ENCODE measurements around the gene CHI3L1. TPM values are rescaled to one million over a fixed set of nuclear protein-coding genes. Genes with fewer than 3 reads are reported as not detected.

Gene CHI3L1
- total RNA-seq, 4 donors from 2014 or later = 2.9 to 23.2 TPM; not detected in 2

- Histone ChIP-seq H3K27me3 (no peaks in the 10 kb centered on the region), H3K9me3 (no peaks in the 10 kb centered on the region), H3K36me3 (no peaks in the 10 kb centered on the region), H3K4me1 (no peaks in the 10 kb centered on the region), H3K27ac (no peak overlapping the region), H3K4me3 (no peak overlapping the region)
- intact Hi-C loops (cut with DNase I; ENCODE audit: low total_unique reads) (no loop called here), in situ Hi-C loops (cut with MboI; ENCODE audit: low pct_ligation_motif_present in 1 of 4, low pct_unique_long_range_greater_than_20kb in 1 of 4, low sequenced_read_pairs in 3 of 4) (no loop called here)
- no peak for DNase-seq
- WGBS, 2 donors (ENCODE audit: low coverage in 1 of 2) = 60% methylated on average over 5 of the region's 5 CpGs; no CpG with 5 or more reads in 1 of the 2 donors
- TF ChIP-seq EP300 (IDR thresholded peaks at IDR 0.05; ENCODE audit: low read depth) = no peak
- no peak for TF ChIP-seq POLR2AphosphoS5 (IDR thresholded peaks at IDR 0.05)
- no peak for TF ChIP-seq POLR2A (IDR thresholded peaks at IDR 0.05)
- TF ChIP-seq CTCF (IDR thresholded peaks at IDR 0.05) = no peak
These were observed 43.7 kb downstream of the CHI3L1 start for GRCh38 chr1:203142684-203143408.

DNA sequence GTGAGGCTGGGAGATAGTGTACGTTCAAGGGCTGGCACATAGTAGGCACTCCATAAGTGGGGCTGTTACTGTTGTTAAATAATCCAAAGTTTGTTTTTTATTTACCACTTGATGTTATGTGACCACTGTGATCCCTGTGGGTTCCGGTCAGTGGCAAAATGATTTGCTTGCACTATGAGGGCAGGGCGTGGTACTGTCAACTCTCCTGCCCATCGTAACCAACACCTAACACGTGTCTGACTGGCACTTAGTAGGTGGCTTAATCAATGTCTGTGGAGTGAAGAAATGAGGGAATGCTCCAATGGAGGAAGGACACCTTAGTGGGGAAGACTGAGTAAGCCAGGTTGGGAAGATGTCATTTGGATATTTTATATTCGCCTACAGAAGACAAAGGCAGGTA, 44.4 kb downstream of the CHI3L1 start:
- Histone ChIP-seq H3K27me3 (no peaks in the 10 kb centered on the region), H3K4me3 (no peak overlapping the region), H3K4me1 (no peaks in the 10 kb centered on the region), H3K9me3 (no peaks in the 10 kb centered on the region), H3K36me3 (no peaks in the 10 kb centered on the region), H3K27ac (no peak overlapping the region)
- in situ Hi-C loops (cut with MboI; ENCODE audit: low pct_ligation_motif_present in 1 of 4, low pct_unique_long_range_greater_than_20kb in 1 of 4, low sequenced_read_pairs in 3 of 4) (no loop called here), intact Hi-C loops (cut with DNase I; ENCODE audit: low total_unique reads) (no loop called here)
- TF ChIP-seq POLR2A (IDR thresholded peaks at IDR 0.05) (no peak), POLR2AphosphoS5 (IDR thresholded peaks at IDR 0.05) (no peak), EP300 (IDR thresholded peaks at IDR 0.05; ENCODE audit: low read depth) (no peak), CTCF (IDR thresholded peaks at IDR 0.05) (no peak)
- DNase-seq = no peak
- WGBS, 2 donors (ENCODE audit: low coverage in 1 of 2) = 79 to 94% methylated on average over 2 to 6 of the region's 6 CpGs

DNA sequence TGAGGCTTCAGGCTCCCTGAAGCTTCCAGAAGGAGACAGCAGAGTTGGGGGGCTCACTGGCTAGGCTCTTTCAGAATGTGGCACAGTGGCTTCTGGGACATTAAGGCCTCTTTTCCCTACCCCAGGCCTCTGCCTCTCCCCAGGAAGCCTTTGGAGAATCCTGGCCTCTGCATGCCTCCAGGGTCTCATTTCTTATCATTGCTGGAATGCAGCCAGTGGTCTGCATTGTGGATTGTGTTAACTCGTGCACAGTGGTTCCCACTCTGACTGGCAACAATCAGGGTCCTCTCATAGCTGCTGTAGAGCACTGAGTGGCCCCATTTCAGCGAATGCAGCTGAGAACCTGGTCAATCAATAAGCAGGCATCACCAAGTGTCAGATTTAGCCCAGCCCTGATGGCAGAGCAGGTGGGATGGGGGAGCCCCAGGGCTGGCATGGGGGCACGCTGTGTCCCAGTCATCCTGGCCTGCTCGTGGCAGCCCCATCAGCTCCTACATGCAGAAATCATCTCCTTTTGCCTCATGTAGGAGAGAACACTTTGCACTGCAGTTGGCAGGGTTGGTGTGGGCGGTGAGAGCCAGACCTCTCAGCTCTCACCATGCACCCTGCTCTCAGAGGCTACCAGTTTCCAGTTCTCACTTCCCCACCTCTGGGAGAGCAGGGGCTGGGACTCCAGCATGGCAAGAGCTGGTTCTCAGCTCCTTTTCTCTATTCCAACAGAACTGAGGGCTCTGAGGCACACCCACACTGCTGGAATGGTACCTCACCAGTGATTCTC, 45.6 kb downstream of the CHI3L1 start:
- intact Hi-C loops (cut with DNase I; ENCODE audit: low total_unique reads) (no loop called here), in situ Hi-C loops (cut with MboI; ENCODE audit: low pct_ligation_motif_present in 1 of 4, low pct_unique_long_range_greater_than_20kb in 1 of 4, low sequenced_read_pairs in 3 of 4) (no loop called here)
- no peak for DNase-seq
- Histone ChIP-seq H3K27me3 (no peaks in the 10 kb centered on the region), H3K27ac (no peak overlapping the region), H3K9me3 (no peaks in the 10 kb centered on the region), H3K36me3 (no peaks in the 10 kb centered on the region), H3K4me3 (no peak overlapping the region), H3K4me1 (peaks cover 0 to 4% (median 1%) of the 10 kb centered on the region in 4 donors)
- no peak for TF ChIP-seq POLR2AphosphoS5 (IDR thresholded peaks at IDR 0.05)
- TF ChIP-seq POLR2A (IDR thresholded peaks at IDR 0.05) = no peak
- TF ChIP-seq EP300 (IDR thresholded peaks at IDR 0.05; ENCODE audit: low read depth) = no peak
- no peak for TF ChIP-seq CTCF (IDR thresholded peaks at IDR 0.05)
- 57 to 60% methylated on average over 1 to 5 of the region's 5 CpGs for WGBS, 2 donors (ENCODE audit: low coverage in 1 of 2)

DNA sequence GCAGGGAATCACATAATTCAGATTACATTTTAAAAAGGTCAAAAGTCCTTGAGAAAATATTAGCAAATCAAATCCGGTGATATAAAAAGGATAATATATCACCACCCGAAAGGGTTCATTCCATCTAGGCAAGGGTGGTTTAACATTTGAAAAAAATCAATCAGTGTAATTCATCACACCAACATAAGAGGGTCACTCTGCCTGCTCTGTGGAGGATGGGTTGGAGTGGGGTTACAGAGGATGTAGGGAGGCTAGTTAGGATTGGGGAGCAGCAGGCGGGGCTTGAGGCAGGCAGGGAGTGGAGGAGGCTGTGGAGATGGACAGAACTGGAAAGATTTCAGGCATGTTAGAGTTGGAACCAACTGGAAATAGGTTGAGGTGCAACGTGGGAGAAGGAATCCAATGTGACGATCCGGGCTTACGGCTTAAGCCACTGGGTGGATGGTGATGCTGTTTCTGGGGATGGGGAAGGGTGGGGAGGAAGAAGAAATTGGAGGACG, 46.5 kb downstream of the CHI3L1 start:
- H3K4me1 ChIP-seq = peaks cover 0 to 7% (median 3%) of the 10 kb centered on the region in 4 donors
- in situ Hi-C loops (cut with MboI; ENCODE audit: low pct_ligation_motif_present in 1 of 4, low pct_unique_long_range_greater_than_20kb in 1 of 4, low sequenced_read_pairs in 3 of 4) (no loop called here), intact Hi-C loops (cut with DNase I; ENCODE audit: low total_unique reads) (no loop called here)
- H3K9me3 ChIP-seq = no peaks in the 10 kb centered on the region
- no peaks in the 10 kb centered on the region for H3K27me3 ChIP-seq
- H3K27ac ChIP-seq = no peak overlapping the region
- 80 to 87% methylated on average over 8 of the region's 8 CpGs for WGBS, 2 donors (ENCODE audit: low coverage in 1 of 2)
- no peak for DNase-seq
- TF ChIP-seq EP300 (IDR thresholded peaks at IDR 0.05; ENCODE audit: low read depth) = no peak
- TF ChIP-seq POLR2A (IDR thresholded peaks at IDR 0.05) = no peak
- no peak for TF ChIP-seq POLR2AphosphoS5 (IDR thresholded peaks at IDR 0.05)
- no peak for TF ChIP-seq CTCF (IDR thresholded peaks at IDR 0.05)
- no peak overlapping the region for H3K4me3 ChIP-seq
- no peaks in the 10 kb centered on the region for H3K36me3 ChIP-seq

All from transverse colon (tissue), 4 donors.